Measurements from ENCODE around the gene C17orf58. TPM values are rescaled to one million over a fixed set of nuclear protein-coding genes. Genes with fewer than 3 reads are reported as not detected.
"Not testable (repeated sequence)": the region's sequence is repeated elsewhere in the genome, so short reads cannot be mapped to it uniquely, and the experiment has no call there.

C17orf58 gene
- total and polyA plus RNA-seq, 2 donors (not counting 1 experiment from before 2014, with no cell fraction given): 1.0 to 2.8 TPM

- H2AFZ ChIP-seq (ENCODE audit: insufficient read depth, low read depth, low read length, poor library complexity, severe bottlenecking); H3K4me3 ChIP-seq (ENCODE audit: control extremely low read depth in 1 of 5, extremely low read depth in 1 of 5, insufficient read depth in 1 of 5, low read depth in 2 of 5, low read length in 4 of 5); H3K4me3 Mint-ChIP-seq; H3K9me3 ChIP-seq (ENCODE audit: control extremely low read depth in 1 of 3, control insufficient read depth in 2 of 3, insufficient read depth in 1 of 3, low read length in 2 of 3); H3K79me2 ChIP-seq (ENCODE audit: control insufficient read depth, insufficient read depth, low read length); H3K9me3 Mint-ChIP-seq (ENCODE audit: insufficient read depth); H3K9ac ChIP-seq (ENCODE audit: low read length); H3K4me1 Mint-ChIP-seq; H3K4me2 ChIP-seq (replicated peaks; ENCODE audit: low read depth, low read length, poor library complexity, severe bottlenecking); intact Hi-C loops (cut with micrococcal nuclease); H3K27me3 ChIP-seq (replicated peaks in 1 of 4; ENCODE audit: control extremely low read depth in 1 of 4, control insufficient read depth in 3 of 4, insufficient read depth in 4 of 4, low read length in 3 of 4); H3K4me1 ChIP-seq (ENCODE audit: control insufficient read depth in 2 of 2, insufficient read depth in 2 of 2, low read length in 2 of 2); H4K20me1 ChIP-seq (ENCODE audit: control insufficient read depth, insufficient read depth, low read length, poor library complexity, severe bottlenecking); DNase-seq; H3K27me3 Mint-ChIP-seq; ATAC-seq (ENCODE audit: low read depth); POLR2A ChIA-PET; H3K27ac Mint-ChIP-seq; H3K27ac ChIP-seq (ENCODE audit: low read length in 2 of 2): not testable (repeated sequence)
- H3K36me3 ChIP-seq (replicated peaks in 1 of 2; ENCODE audit: control extremely low read depth in 1 of 2, control insufficient read depth in 1 of 2, extremely low read depth in 1 of 2, insufficient read depth in 2 of 2, low read length in 1 of 2): peaks cover 8 to 42% of the 10 kb centered on the region in 2 experiments
- WGBS (ENCODE audit: insufficient coverage): no CpG with 5 or more reads among the region's 3 CpGs
- CTCF ChIA-PET: interaction anchor here (1.0 to 1.9 kb wide), 6 partner anchors 14 to 505 kb away, joined by 3 to 5 read pairs (median 3); no protein-coding TSS in a partner anchor
Measured at GRCh38 chr17:67960276-67960675, 36.0 kb downstream of the C17orf58 start.

- no peak overlapping the region for H3K4me2 ChIP-seq (replicated peaks; ENCODE audit: low read depth, low read length, poor library complexity, severe bottlenecking)
- no peaks in the 10 kb centered on the region for H3K4me1 ChIP-seq (ENCODE audit: control insufficient read depth in 2 of 2, insufficient read depth in 2 of 2, low read length in 2 of 2)
- Mint-ChIP-seq H3K27me3 (no peaks in the 10 kb centered on the region), H3K4me3 (no peak overlapping the region), H3K9me3 (ENCODE audit: insufficient read depth) (no peaks in the 10 kb centered on the region), H3K27ac (peak overlapping the region; percentile 69), H3K4me1 (peaks cover 3% of the 10 kb centered on the region)
- H2AFZ ChIP-seq (ENCODE audit: insufficient read depth, low read depth, low read length, poor library complexity, severe bottlenecking): no peak overlapping the region
- no peaks in the 10 kb centered on the region for H3K79me2 ChIP-seq (ENCODE audit: control insufficient read depth, insufficient read depth, low read length)
- no peaks in the 10 kb centered on the region for H3K27me3 ChIP-seq (replicated peaks in 1 of 4; ENCODE audit: control extremely low read depth in 1 of 4, control insufficient read depth in 3 of 4, insufficient read depth in 4 of 4, low read length in 3 of 4)
- ATAC-seq (ENCODE audit: low read depth) (no peak), DNase-seq (no peak)
- H3K9ac ChIP-seq (ENCODE audit: low read length): no peak overlapping the region
- ChIA-PET POLR2A (no interaction called here), CTCF (interaction anchor here (0.7 to 1.9 kb wide), 7 partner anchors 13 to 506 kb away, joined by 3 to 5 read pairs (median 3); no protein-coding TSS in a partner anchor)
- peak overlapping the region in 1 of 2 donors; percentile 33 for H3K27ac ChIP-seq (ENCODE audit: low read length in 2 of 2)
- H3K9me3 ChIP-seq (ENCODE audit: control extremely low read depth in 1 of 3, control insufficient read depth in 2 of 3, insufficient read depth in 1 of 3, low read length in 2 of 3): no peaks in the 10 kb centered on the region
- WGBS (ENCODE audit: insufficient coverage): 100% methylated on average over 1 of the region's 3 CpGs
- TF ChIP-seq EZH2 (IDR thresholded peaks at IDR 0.05; ENCODE audit: borderline replicate concordance, insufficient read depth, low read depth, low read length, poor library complexity, severe bottlenecking): no peak
- no peaks in the 10 kb centered on the region for H4K20me1 ChIP-seq (ENCODE audit: control insufficient read depth, insufficient read depth, low read length, poor library complexity, severe bottlenecking)
- intact Hi-C loops (cut with micrococcal nuclease): no loop called here
- no peak overlapping the region for H3K4me3 ChIP-seq (ENCODE audit: control extremely low read depth in 1 of 5, extremely low read depth in 1 of 5, insufficient read depth in 1 of 5, low read depth in 2 of 5, low read length in 4 of 5)
- peaks cover 8 to 38% of the 10 kb centered on the region in 2 experiments for H3K36me3 ChIP-seq (replicated peaks in 1 of 2; ENCODE audit: control extremely low read depth in 1 of 2, control insufficient read depth in 1 of 2, extremely low read depth in 1 of 2, insufficient read depth in 2 of 2, low read length in 1 of 2)
Measured at GRCh38 chr17:67959510-67959909, 36.8 kb downstream of the C17orf58 start.

Data from B cell (primary cell).